Suprapubic skin (tissue), 4 donors: ENCODE data around the gene IRF2BPL.
A peak's percentile ranks its signal among the peaks of the same experiment; 100 is the strongest.

ENCODE experiments used
- EP300 ChIP-seq: sonication (generic); formaldehyde crosslinking; IDR thresholded peaks from one replicate; pipeline ENCODE4 v1.6.1; 2017; ENCODE audit warnings: antibody characterized with exemption
- POLR2A ChIP-seq, 2 donors: fragments of 450-650 bp; IDR thresholded peaks; one replicate each; pipeline ENCODE4 v1.6.1; 2017; ENCODE audit warnings: antibody characterized with exemption in 2 of 2, mild to moderate bottlenecking in 2 of 2, moderate library complexity in 2 of 2
- POLR2AphosphoS5 ChIP-seq, 3 donors: sonication (generic); formaldehyde crosslinking; IDR thresholded peaks; one replicate each; pipeline ENCODE4 v1.6.1; 2017; ENCODE audit warnings: antibody characterized with exemption in 3 of 3
- TF ChIP-seq, protein P1 (sequence below), 2 donors: fragments of 200-600 bp in 1 of 2; fragments of 450-650 bp in 1 of 2; sonication (generic) in 1 of 2; IDR thresholded peaks; one replicate each; pipeline ENCODE4 v1.5.1; 2016 to 2019; ENCODE audit warnings: antibody characterized with exemption in 2 of 2, mild to moderate bottlenecking in 1 of 2, moderate library complexity in 1 of 2

DNA sequence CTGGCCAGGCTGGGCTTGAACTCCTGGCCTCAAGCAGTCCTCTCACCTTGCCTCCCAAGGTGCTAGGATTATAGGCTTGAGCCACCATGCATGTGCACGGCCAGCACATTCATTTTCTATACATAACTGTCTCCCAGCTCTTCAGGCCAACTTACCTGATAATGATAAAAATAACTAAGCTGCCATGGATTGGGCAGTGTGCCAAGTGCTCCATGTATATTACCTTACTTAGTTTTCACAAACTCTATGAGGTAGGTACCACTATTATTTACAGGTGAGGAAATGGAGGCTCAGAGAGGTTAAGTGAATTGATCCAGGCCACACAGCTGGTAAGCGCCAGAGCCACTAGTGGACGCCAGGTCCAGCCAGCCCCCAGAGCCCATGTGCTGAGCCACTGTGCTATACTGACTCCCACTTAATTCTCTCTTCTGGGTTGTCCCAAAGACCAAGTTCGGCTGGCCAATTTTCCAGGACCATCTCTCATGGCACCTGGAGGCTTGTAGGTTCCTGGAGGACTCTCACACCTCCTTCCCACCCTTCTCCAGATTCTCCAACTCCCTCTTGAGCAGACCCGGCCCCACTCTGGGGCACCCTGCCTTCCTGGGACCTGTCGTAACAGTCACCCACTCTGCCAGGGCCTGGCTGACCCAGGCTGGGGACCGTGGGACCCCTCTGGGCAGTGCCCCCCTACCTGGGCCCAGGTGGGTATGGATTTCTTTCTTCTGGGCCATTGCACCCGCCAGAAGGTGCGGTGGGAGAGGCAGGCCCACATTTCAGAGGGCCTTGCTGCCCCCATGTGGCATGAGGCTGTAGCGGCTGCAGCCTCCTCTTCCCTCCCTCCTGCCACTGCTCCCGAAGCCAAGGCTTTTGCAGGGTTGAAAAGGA is 39.4 kb upstream of the IRF2BPL start:
- TF ChIP-seq POLR2A (IDR thresholded peaks at IDR 0.05) (no peak), EP300 (no peak), POLR2AphosphoS5 (IDR thresholded peaks at IDR 0.05) (peak in 1 of 3 donors; percentile 28)
- TF ChIP-seq, protein P1, sequence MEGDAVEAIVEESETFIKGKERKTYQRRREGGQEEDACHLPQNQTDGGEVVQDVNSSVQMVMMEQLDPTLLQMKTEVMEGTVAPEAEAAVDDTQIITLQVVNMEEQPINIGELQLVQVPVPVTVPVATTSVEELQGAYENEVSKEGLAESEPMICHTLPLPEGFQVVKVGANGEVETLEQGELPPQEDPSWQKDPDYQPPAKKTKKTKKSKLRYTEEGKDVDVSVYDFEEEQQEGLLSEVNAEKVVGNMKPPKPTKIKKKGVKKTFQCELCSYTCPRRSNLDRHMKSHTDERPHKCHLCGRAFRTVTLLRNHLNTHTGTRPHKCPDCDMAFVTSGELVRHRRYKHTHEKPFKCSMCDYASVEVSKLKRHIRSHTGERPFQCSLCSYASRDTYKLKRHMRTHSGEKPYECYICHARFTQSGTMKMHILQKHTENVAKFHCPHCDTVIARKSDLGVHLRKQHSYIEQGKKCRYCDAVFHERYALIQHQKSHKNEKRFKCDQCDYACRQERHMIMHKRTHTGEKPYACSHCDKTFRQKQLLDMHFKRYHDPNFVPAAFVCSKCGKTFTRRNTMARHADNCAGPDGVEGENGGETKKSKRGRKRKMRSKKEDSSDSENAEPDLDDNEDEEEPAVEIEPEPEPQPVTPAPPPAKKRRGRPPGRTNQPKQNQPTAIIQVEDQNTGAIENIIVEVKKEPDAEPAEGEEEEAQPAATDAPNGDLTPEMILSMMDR (IDR thresholded peaks at IDR 0.05): peak; percentile 82 to 84
